AG08396 (cell line): ENCODE results near the gene USP32.
"Not testable (repeated sequence)": the region's sequence is repeated elsewhere in the genome, so short reads cannot be mapped to it uniquely, and the experiment has no call there.

ENCODE experiments used
- DNase-seq: peaks from one replicate; pipeline ENCODE4 v3.0.0; 2012; ENCODE audit warnings: low spot score, mixed read lengths

USP32 gene

DNA sequence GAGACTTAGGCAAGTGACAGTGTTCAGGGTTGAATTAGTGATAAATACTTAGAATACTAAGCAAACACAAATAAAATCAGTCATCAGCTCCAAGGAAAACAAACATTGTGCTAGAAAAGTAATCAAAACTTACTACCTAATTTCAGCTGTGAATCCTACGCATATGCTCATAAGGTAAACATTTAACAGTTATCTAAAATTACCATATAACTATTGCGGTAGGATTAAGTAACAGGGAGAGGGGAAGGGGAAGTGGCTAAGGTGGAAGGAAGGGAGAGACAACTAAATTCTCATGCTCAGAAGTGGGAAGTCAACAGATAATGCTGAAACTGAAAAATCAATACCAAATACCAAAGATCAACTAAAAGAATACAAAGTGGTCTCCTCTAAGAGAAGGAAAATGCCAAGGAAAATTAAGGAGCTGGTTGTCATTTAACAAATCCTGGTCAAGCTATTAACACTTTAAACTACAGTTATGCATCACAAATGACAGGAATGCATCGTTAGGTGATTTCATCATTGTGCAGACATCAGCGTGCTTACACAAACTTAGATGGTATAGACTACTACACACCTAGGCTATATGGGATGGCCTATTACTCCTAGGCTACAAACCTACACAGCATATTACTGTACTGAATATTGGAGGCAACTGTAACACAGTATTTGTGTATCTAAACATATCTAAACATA is 20.0 kb downstream of the USP32 start:
- no peak for DNase-seq

DNA sequence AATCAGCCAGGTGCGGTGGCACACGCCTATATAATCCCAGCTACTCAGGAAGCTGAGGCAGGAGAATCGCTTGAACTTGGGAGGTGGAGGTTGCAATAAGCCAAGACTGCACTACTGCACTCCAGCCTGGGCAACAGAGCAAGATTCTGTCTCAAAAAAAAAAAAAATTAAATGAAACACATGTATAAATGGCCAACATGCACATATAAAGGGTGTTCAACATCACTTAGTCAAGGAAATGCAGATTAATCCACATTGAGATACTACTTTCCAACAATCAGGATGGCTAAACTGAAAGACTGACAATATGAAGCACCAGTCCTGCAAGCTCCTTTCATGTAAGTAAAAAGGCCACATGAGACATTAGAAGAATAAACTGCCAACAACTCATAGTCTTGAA is 20.5 kb downstream of the USP32 start:
- DNase-seq, result no peak

DNA sequence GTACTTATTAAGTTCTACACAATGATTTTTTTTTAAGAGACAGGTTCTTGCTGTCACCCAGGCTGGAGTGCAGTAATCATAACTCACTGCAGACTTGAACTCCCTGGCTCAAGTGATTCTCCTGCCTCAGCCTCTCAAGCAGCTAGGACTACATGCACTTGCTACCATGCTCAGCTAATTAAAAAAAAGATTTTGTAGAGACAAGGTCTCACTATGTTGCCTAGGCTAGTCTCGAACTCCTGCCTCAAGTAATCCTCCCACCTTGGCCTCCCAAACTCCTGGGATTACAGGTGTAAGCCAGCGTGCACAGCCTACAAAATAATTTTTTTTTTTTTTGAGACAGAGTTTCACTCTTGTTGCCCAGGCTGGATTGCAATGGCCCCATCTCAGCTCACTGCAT is 22.2 kb downstream of the USP32 start:
- DNase-seq, result no peak

DNA sequence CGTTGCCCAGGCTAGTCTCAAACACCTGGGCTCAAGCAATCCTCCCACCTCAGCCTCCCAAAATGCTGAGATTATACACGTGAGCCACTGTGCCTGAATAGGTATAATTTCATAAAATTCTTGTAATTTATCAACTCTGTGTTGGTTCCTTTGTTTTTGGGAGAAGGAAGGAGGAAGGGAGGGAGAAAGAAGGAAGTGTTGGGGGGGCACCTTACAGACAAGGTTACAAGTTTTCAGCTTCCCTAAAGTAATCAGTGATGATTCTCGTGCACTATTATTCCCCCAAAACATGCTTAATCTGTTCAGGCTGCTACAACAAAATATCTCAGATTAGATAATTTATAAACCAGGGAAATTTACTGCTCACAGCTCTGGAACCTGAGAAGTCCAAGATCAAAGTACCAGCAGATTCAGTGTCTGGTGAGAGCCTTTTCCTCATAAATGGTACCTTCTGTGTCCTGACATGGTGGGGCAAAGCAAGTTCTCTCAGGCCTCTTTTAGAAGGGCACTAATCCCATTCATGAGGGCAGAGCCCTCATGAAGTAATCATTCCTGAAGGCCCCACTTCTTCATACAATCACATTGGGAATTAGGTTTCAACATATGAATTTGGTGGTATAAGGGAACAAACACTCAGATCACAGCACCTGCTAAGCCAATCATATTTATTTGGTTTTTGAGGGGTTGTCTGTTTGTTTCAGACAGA is 28.1 kb downstream of the USP32 start:
- no peak for DNase-seq

DNA sequence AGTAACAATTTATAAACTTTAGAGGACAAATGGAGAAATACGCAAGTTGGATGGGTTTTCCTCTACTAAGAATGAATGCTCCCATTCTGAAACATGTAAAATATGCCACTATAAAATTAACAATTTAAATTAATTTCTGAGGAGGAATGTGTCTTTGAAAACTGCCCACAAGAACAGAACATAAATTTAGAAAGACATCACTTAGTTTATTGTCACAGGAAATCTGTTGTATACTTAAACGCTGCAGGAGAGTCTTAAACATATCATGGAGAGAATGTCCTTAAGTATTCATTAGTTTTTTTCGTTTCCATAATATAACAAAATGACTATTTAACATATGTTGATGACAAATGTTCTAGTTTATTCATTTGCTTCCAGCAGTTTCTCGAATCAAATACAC is 29.6 kb downstream of the USP32 start:
- DNase-seq, result no peak

DNA sequence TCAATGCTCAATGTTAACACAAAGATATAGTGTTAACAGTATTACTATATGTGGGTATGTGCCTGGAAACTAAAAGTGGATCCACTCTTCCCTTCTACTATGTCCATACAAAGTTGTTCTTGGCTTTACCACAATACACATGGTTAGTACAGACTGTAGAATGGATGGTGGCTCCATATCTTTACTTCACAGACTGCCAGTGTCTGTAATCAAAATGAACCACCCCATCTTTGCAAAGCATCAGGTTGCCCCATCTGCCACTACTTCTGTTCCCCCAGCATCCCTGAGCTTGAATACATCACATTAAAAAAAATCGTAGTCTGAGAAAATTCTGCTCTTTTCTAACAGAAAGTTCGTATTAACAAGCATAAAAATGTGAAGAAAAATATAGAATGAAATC is 30.0 kb downstream of the USP32 start:
- DNase-seq, result no peak

DNA sequence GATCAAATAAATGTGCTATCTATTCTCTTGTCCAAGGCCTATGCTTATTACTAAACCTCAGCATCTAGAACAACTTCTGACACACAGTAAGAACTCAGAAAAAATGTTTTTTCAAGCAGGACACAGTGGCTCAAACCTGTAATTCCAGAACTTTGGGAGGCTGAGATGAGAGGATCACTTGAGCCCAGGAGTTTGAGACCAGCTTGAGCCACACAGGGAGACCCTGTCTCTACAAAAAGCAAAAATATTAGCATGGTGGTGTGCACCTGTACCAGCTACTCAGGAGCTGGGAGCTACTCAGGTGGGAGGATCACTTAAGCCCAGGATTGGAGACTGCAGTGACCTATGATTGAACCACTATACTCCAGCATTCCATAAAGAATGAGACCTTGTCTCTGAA is 32.5 kb downstream of the USP32 start:
- no peak for DNase-seq

DNA sequence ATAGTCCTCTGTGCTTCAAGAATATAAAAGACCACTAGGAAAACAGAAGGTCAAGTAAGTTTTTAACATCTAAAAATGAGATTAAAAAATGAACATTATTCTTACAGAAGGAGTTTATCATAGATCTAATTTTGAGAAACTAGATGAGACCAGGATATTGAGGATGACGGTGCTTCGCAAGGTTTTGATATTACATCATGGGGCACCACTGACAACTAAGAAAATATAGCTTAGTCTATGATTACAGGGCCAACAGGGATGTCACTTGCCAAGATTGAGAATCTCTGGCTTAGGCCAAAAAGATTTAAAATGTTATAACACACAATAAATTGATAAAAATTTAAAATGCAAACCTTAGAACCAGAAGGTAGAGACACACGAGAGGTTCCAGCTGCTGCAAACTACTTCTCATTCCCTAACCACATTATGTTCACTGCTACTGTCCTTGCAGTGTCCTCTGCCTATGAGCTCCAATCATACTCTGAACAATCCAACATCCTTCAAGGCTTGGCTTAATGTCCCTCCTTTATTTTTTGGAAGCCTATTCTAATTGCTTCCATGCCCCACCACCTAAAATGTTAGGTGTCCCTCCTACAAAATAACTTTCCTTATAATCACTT is 33.2 kb downstream of the USP32 start:
- no peak for DNase-seq

DNA sequence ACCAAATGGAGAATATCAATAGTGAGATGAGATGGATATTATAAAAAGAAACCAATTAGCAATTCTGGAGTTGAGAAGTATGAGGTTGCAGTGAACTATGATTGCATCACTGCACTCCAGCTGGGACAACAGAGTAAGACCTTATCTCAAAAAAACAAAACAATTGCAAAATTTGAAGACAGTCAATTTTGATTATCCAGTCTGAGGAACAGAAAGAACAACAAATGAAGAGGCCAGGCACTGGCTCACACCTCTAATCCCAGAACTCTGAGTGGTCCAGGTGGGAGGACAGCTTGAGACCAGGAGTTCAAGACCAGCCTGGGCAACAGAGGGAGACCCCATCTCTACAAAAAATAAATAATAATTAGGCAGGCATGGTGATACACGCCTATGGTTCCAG is 35.0 kb downstream of the USP32 start:
- DNase-seq, result no peak

DNA sequence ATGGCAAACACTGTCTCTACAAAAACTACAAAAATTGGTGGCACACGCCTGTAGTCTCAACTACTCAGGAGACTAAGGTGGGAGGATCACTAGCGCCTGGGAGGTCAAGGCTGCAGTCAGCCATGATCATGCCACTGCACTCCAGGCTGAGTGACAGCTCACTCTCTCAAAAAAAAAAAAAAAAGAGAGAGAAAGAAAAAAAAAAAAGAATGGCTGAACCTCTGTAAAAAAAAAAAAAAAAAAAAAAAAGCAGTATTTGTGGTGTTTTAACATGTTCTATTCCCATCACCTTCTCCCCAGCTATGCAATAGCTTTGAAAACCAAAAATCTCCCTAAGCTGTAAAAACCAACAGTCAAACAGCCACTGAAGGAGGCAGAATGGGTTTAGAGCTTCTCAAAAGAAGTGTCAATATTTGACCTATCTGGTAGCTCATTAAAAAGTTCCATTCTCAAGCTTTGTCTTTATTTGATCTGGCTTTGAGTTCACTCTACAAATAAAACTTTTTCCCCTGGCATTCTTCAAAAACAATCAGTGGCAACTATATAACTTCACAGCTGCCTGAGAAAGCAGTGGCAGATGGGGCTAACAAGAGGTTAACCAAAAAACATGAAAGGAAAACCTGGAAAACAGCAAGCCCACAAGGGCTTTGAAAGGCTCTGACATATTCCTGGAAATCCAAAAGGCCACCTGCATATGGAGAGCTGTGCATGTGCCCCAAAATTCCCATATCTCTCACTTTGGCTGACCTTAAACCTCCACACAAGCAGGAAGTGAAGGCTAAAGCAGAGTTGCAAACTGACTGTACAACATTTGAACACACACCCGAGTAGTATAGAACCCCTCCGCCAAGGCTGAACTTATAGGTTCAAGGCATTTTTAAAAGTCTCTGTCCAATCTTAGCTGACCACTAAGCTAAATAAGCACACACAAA is 36.0 kb downstream of the USP32 start:
- DNase-seq, result no peak

DNA sequence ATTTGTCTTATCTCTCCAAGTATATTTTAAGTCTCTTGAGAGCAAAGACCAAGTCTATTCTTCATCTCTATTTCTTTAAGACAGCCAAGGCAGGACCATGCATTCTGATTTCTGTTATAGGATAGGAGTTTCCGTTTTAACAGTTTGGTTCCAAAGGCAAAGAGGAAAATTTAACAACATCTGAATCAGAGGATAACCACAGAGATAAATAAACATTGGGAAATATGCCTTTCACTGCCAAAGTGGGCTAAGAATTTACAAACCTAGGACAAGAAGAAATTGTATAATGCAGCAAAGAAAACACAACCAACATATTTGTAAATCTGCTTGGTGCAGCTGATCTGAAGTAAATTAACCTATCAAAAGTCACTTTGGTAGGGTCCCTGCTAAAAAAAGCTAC is 37.7 kb downstream of the USP32 start:
- DNase-seq, result peak; percentile 40

DNA sequence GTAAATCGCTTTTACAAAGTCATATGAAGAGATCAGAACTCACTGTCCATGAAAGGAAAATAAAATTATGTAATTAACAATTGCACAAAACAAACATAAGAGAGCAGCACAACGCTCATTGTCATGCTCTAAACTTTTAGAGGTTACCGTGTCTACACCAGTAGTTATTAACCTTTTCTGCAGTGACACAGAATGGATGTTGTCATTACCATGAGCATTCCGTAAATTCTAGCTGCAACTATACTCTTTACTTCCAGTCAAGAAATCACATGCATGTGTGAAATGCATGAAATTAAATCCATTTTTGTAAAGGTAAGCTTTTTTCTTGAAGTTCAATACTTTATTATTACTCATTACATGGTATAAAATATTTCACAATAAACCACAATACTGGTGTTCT is 38.2 kb downstream of the USP32 start:
- no peak for DNase-seq

DNA sequence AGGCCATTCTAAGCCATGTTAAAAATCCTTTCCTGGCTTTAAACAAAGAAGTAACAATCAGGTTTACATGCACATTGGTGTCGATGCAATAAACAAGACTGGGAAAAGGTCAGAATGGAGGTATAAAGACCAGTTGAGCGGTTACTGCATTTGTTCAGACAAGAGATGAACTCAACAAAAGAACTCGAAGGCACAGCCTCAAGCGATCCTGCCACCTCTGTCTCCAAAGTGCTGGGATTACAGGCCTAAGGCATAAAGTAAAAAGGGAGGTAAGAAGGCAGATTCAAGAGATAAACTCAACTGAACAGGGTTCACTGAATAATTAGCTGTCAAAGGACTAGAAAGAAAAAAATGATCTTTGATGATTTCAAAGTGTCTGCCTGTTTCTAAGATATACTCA is 39.4 kb downstream of the USP32 start:
- no peak for DNase-seq

DNA sequence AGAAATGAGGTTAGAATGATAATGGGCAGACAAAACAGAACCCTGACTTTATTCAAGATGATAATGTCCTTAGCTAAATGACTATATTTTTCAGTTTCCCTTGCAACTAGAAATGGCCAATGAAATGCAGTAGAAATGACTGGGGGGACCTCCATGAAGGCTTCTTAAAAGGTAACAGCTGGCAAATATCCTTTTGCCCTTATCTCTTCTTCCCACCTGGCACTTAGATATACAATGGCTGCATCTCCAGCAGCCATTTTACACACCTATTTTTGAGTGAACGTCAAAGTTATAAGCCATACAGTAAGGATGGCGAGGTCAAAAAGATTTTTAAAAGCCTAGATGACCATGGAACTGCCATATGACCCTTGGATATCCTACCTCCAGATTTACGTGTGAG is 39.9 kb downstream of the USP32 start:
- DNase-seq, result no peak

DNA sequence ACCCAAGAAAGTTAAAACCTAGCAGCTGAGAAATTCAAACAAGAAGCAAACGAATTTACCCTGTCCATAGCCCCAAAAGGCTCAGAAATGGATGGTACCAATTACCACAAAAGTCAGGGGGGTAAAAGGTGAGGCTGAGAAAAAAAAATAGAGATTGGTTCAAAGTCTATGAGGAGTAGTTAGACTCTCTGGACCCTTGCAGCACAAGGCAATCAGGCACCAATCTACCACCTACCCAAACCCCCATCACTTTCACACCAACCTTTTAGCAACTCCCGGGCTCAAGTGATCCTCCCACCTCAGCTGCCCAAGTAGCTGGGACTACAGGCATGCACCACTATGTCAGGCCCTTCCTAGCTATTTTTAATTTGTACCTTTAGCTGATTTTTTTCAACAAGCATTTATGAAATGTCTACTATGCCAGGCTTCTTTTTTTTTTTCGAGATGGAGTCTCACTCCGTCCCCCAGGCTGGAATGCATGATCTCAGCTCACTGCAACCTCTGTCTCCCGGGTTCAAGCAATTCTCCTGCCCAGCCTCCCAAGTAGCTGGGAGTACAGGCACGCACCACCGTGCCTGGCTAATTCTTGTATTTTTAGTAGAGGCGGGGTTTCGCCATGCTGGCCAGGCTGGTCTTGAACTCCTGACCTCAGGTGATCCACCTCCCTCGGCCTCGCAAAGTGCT is 40.8 kb downstream of the USP32 start:
- DNase-seq, result no peak

DNA sequence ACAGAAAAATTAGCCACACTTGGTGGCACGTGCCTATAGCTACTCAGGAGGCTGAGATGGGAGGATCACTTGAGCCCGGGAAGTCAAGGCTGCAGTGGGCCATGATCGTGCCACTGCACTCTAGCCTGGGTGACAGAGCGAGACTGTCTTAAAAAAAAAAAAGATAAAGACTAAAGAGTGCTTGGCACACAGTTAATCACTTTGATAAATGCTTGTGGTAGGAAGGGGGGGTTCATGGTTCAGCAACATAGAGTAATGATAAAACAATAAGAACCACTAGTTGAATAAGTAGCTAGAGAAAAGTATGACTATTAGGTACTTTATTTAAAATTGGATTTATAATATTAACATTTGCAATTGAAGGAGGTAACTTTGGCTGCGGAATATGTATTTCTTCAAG is 43.3 kb downstream of the USP32 start:
- no peak for DNase-seq

DNA sequence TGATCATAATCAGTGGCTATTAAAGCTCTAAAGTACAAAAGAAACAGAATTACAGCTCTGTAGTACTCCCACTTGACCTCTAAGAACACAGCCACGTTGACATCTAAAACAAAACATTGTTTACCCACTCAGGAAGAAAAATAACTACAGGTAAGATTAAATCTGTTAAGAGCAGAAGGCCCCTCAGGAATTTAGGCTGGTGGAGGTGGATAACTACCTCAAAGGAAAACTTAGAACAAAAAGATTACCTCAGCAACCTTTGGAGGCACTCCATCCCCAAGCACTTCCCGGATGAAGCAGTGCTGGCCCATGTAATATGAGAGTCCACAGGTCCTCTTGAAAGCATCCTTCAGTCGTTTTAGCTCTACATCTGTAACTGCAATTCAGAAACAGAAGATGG is 46.7 kb downstream of the USP32 start:
- DNase-seq, result no peak

DNA sequence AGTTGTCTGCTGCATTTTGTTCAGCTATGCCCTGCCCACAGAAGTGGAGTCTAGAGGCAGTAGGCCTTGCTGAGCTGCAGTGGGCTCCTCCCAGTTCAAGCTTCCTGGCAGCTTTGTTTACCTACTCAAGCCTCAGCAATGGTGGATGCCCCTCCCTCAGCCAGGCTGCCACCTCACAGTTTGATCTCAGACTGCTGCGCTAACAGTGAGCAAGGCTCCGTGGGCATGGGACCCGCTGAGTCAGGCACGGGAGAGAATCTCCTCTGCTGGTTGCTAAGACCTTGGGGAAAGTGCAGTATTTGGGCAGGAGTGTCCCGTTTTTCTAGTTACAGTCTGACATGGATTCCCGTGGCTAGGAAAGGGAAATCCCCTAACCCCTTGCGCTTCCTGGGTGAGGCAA is 49.4 kb downstream of the USP32 start:
- DNase-seq, result not testable (repeated sequence)

DNA sequence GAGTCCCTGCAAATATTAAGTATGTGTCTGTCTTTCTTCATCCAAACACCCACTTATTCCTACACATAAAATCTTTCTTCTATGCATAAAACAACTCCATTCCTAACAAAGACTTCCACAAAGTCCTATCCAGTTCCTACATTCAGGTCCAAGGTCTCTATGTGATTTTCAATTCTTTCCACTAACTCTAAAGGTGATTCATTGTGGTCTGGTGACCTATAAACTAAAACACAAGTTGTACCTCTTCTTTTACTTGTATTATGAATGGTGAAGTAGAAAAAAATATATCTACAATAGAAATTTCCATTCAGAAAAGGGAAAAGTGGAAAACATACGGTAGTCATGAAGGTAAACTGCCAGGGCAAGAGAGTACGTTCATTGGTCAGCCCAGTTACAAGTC is 56.6 kb downstream of the USP32 start:
- DNase-seq, result no peak

DNA sequence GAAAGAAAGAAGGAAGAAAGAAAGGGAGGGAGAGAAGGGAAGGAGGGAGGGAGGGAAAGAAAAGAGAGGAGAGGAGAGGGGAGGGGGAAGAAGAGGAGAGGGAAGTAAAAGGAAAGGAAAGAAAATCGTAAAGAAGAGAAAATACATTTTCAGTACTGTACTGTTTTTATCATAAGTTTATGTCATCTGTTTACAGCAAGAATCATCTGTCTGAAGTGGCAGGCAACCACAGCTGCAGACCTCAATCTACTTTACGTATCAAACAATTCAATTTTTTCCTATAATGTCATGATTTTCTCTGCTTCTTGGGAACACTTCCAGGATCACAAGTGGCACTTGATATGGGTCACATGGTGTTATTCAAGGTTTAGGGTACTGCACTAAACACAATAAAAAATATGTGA is 58.3 kb downstream of the USP32 start:
- no peak for DNase-seq

DNA sequence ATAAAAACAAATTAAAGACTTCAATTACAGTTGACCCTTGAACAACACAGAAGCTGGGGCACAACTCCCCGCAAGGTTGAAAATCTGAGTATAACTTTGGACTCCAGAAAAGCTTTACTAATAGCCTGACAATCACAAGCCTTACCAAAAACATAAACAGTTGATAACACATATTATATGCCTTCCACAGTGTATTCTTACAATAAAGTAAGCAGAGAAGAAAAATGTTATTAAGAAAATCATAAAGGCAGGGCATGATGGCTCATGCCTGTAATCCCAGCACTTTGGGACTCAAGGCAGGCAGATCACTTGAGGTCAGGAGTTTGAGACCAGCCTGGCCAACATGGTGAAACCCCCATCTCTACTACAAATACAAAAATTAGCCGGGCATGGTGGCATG is 58.9 kb downstream of the USP32 start:
- DNase-seq, result not testable (repeated sequence)

DNA sequence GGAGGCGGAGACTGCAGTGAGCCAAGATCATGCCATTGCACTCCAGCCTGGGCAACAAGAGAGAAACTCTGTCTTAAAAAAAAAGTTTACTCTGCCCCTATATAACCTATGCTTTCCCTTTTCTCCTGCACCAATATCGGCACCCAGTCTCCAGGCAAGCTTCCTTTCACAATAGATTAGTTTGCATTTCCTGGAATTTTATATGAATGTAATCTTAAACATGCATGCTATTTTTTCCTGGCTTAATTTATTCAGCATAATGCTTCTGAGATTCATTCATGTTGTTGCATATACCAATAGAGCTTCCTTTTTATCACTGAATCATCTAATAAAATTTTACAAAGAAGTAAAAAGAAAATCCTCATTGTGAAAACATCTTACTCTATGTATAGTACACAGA is 59.4 kb downstream of the USP32 start:
- no peak for DNase-seq
